GM10266 (cell line): ENCODE results near the gene HDAC4.

Experiments
- DNase-seq: peaks from one replicate; pipeline ENCODE4 v3.0.0; 2012; ENCODE audit errors: extremely low spot score
- CTCF ChIP-seq: IDR thresholded peaks from 2 replicates; pipeline ENCODE4 v1.5.1; 2012; ENCODE audit warnings: mild to moderate bottlenecking, low read depth; ENCODE audit not compliant: control insufficient read depth, insufficient read depth; ENCODE audit errors: missing control alignments

The HDAC4 gene

GRCh38 chr2:239385096-239386000, 15.5 kb downstream of the HDAC4 start:
- no peak for DNase-seq
- no peak for TF ChIP-seq CTCF

- DNase-seq, result no peak
Observed at GRCh38 chr2:239383759-239384156, 17.1 kb downstream of the HDAC4 start.

GRCh38 chr2:239383036-239383758, 17.6 kb downstream of the HDAC4 start:
- no peak for TF ChIP-seq CTCF
- no peak for DNase-seq

More at GRCh38 chr2:239383759-239384156, 17.1 kb downstream of the HDAC4 start:
- no peak for TF ChIP-seq CTCF

- TF ChIP-seq CTCF, result no peak
- no peak for DNase-seq
Observed at GRCh38 chr2:239382384-239382880, 18.4 kb downstream of the HDAC4 start.

- peak; percentile 85 for DNase-seq
- TF ChIP-seq CTCF, result no peak
Observed at GRCh38 chr2:239381709-239382134, 19.1 kb downstream of the HDAC4 start.

- no peak for TF ChIP-seq CTCF
- DNase-seq, result peak; percentile 57
Observed at GRCh38 chr2:239380831-239381708, 19.8 kb downstream of the HDAC4 start.
